Mesendoderm (in vitro differentiated cells): ENCODE measurements around the gene CBFA2T3.
A peak's percentile ranks its signal among the peaks of the same experiment; 100 is the strongest.
"Not testable (repeated sequence)": the region's sequence is repeated elsewhere in the genome, so short reads cannot be mapped to it uniquely, and the experiment has no call there.

ENCODE experiments used
- DNase-seq: peaks from one replicate; pipeline ENCODE4 v3.0.0; 2013
- H2AK5ac ChIP-seq: 2 replicates; pipeline ENCODE4 v1.6.1; 2013; ENCODE audit warnings: low read length, inconsistent platforms
- H2BK120ac ChIP-seq: 2 replicates; pipeline ENCODE4 v1.6.1; 2013; ENCODE audit warnings: low read depth, mild to moderate bottlenecking, low read length, moderate library complexity, mixed read lengths
- H2BK15ac ChIP-seq: replicated peaks from 2 replicates; pipeline ENCODE4 v1.6.1; 2013; ENCODE audit warnings: low read depth, mild to moderate bottlenecking, moderate library complexity
- H2BK5ac ChIP-seq: 2 replicates; pipeline ENCODE4 v1.6.1; 2013; ENCODE audit warnings: low read length, inconsistent platforms
- H3K18ac ChIP-seq: 2 replicates; pipeline ENCODE4 v1.6.1; 2013; ENCODE audit warnings: mild to moderate bottlenecking, low read length, mixed read lengths
- H3K23ac ChIP-seq: one replicate; pipeline ENCODE4 v1.6.1; 2013; ENCODE audit warnings: low read length
- H3K27ac ChIP-seq: 2 replicates; pipeline ENCODE4 v1.5.1; 2013; ENCODE audit warnings: low read depth, mild to moderate bottlenecking, inconsistent platforms, low read length, moderate library complexity
- H3K27me3 ChIP-seq: 2 replicates; pipeline ENCODE4 v1.6.1; 2013; ENCODE audit warnings: low read length, control low read depth, mild to moderate bottlenecking, inconsistent platforms; ENCODE audit not compliant: insufficient read depth, poor library complexity
- H3K36me3 ChIP-seq: 2 replicates; pipeline ENCODE4 v1.6.1; 2013; ENCODE audit warnings: low read length, inconsistent platforms; ENCODE audit not compliant: control insufficient read depth, insufficient read depth
- H3K4ac ChIP-seq: one replicate; pipeline ENCODE4 v1.6.1; 2013; ENCODE audit warnings: low read depth, mild to moderate bottlenecking, low read length, moderate library complexity
- H3K4me1 ChIP-seq: 2 replicates; pipeline ENCODE4 v1.6.1; 2013; ENCODE audit warnings: low read depth, low read length, inconsistent platforms; ENCODE audit not compliant: control insufficient read depth
- H3K4me2 ChIP-seq: 2 replicates; pipeline ENCODE4 v1.6.1; 2013; ENCODE audit warnings: low read length
- H3K4me3 ChIP-seq: 2 replicates; pipeline ENCODE4 v1.5.1; 2013; ENCODE audit warnings: mild to moderate bottlenecking, low read length
- H3K56ac ChIP-seq: one replicate; pipeline ENCODE4 v1.6.1; 2013; ENCODE audit warnings: low read length
- H3K79me1 ChIP-seq: 2 replicates; pipeline ENCODE4 v1.6.1; 2013; ENCODE audit warnings: low read length, inconsistent platforms
- H3K79me2 ChIP-seq: 2 replicates; pipeline ENCODE4 v1.6.1; 2013; ENCODE audit warnings: mild to moderate bottlenecking, low read length; ENCODE audit not compliant: control insufficient read depth, insufficient read depth
- H3K9ac ChIP-seq: 2 replicates; pipeline ENCODE4 v1.6.1; 2013; ENCODE audit warnings: low read length, inconsistent platforms
- H4K5ac ChIP-seq: one replicate; pipeline ENCODE4 v1.6.1; 2013; ENCODE audit warnings: low read length
- H4K8ac ChIP-seq: one replicate; pipeline ENCODE4 v1.6.1; 2013; ENCODE audit warnings: low read depth, mild to moderate bottlenecking, control low read depth, low read length, moderate library complexity
- WGBS: extraction: QIAGEN DNeasy Blood & Tissue Kit; methylation state at CpG from one replicate; pipeline ENCODE4 v1.1.7; 2013; ENCODE audit warnings: low lambda C conversion rate, missing lambda C conversion rate; ENCODE audit not compliant: insufficient coverage; ENCODE audit errors: extremely low coverage; 5-methylcytosine and 5-hydroxymethylcytosine counted together

The CBFA2T3 gene

DNA sequence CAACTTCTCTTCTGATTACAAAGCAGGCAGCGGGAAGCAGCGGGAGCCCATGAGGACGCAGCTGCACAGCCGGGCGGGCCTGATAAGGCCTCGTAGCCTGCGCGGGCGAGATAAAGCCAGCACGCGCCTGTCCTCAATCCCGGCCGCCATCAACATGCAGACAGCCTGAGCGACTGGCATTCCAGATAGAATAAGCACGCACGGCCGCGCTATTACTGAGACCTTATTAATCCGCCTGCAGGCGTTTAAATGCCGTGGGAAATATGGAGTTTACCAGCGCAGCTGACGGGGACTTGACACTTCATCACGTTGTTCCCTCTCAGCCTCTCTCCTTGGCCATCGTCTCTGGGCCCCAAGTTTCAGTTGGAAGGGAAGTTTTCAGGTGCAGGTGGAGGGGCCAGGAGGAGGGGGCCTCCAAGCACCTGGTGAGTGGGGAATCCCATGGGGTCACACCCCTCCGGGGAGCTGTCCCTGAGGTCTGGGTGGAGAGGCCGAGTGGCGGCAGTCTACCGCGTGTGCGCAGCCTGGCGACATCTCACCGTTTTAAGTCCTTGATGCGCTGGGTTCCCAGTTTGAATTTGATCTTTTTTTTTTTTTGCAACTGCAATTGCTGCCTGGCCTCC lies 27.3 kb upstream of the CBFA2T3 start:
- H3K4me1 ChIP-seq, result no peaks in the 10 kb centered on the region
- no peak overlapping the region for H3K4ac ChIP-seq
- H2AK5ac ChIP-seq, result no peak overlapping the region
- no peak overlapping the region for H2BK5ac ChIP-seq
- H3K27ac ChIP-seq, result no peak overlapping the region
- H2BK120ac ChIP-seq, result no peak overlapping the region
- no peak overlapping the region for H3K56ac ChIP-seq
- no peak overlapping the region for H3K4me2 ChIP-seq
- H3K4me3 ChIP-seq, result no peak overlapping the region
- H3K36me3 ChIP-seq, result no peaks in the 10 kb centered on the region
- no peak overlapping the region for H4K5ac ChIP-seq
- H3K27me3 ChIP-seq, result no peaks in the 10 kb centered on the region
- no peak overlapping the region for H3K18ac ChIP-seq
- no peaks in the 10 kb centered on the region for H3K79me2 ChIP-seq
- H3K79me1 ChIP-seq, result no peaks in the 10 kb centered on the region
- no peak for DNase-seq
- H4K8ac ChIP-seq, result no peak overlapping the region
- no peak overlapping the region for H3K23ac ChIP-seq
- no peak overlapping the region for H3K9ac ChIP-seq
- no CpG with 5 or more reads among the region's 34 CpGs for WGBS
- no peak overlapping the region for H2BK15ac ChIP-seq

DNA sequence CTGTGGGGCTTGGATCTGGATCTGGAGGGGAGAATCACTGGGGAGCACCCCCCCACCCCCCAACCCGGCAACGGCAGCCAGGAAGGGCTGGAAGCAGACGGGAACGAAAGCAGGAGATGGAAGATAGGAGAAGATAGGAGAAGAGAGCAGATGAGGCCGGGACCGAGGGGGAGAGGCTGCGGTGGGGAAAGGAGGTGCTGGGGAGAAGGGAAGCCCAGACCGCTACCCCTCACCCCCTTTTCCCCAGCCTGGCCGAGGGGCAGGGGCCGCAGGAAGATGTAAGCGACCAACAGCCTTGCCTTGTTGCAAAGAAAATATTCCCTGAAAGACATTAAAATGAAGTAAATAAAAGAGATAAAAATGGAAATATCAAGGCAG lies 26.8 kb upstream of the CBFA2T3 start:
- no peak overlapping the region for H4K5ac ChIP-seq
- no peak overlapping the region for H4K8ac ChIP-seq
- H3K36me3 ChIP-seq, result no peaks in the 10 kb centered on the region
- H2AK5ac ChIP-seq, result no peak overlapping the region
- H3K4ac ChIP-seq, result no peak overlapping the region
- no peak overlapping the region for H3K18ac ChIP-seq
- no peaks in the 10 kb centered on the region for H3K79me2 ChIP-seq
- no peak overlapping the region for H3K4me2 ChIP-seq
- H3K79me1 ChIP-seq, result no peaks in the 10 kb centered on the region
- H3K4me3 ChIP-seq, result no peak overlapping the region
- H3K23ac ChIP-seq, result no peak overlapping the region
- no peak overlapping the region for H2BK120ac ChIP-seq
- no peak overlapping the region for H3K9ac ChIP-seq
- no peak for DNase-seq
- no peaks in the 10 kb centered on the region for H3K4me1 ChIP-seq
- no peaks in the 10 kb centered on the region for H3K27me3 ChIP-seq
- no peak overlapping the region for H2BK5ac ChIP-seq
- H3K27ac ChIP-seq, result no peak overlapping the region
- WGBS, result no CpG with 5 or more reads among the region's 11 CpGs
- no peak overlapping the region for H3K56ac ChIP-seq
- no peak overlapping the region for H2BK15ac ChIP-seq

DNA sequence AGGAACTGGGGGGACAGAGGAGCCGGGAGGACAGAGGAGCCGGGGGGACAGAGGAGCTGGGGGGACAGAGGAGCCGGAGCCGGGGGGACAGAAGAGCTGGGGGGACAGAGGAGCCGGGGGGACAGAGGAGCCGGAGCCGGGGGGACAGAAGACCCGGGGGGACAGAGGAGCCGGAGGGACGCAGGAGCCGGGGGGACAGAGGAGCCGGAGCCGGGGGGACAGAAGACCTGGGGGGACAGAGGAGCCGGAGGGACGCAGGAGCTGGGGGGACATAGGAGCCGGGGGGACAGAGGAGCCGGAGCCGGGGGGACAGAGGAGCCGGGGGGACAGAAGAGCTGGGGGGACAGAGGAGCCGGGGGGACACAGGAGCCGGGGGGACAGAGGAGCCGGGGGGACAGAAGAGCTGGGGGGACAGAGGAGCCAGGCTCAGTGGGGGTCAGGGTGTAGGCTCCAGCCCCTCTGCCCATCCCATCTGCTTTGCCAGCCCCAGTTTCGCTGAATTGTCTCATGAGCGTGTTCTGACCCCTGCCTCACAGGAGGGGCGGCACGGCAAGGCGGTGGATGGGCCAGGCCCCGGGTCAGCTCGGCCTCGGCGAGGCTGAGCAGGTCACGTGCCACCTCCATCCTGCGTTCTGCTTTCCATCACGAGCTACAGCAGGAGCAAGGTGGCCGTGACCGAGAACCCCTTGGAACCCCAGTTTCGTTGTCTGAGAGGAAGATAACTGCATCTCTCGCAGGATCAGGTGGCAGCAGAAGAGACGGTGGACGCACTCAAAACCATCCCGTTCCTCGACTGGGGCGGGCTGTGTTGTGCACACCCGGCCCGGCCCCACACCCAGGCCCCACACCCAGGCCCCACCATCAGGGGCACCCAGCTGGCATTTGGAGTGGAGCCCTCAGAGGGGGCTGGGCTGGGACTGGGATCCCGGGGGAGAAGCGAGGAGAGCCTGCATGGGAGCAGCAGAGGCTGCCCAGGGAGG lies 26.1 kb upstream of the CBFA2T3 start:
- no peak overlapping the region for H3K4me3 ChIP-seq
- no peaks in the 10 kb centered on the region for H3K79me1 ChIP-seq
- no peak overlapping the region for H4K5ac ChIP-seq
- H3K18ac ChIP-seq, result no peak overlapping the region
- WGBS, result no CpG with 5 or more reads among the region's 47 CpGs
- H2AK5ac ChIP-seq, result no peak overlapping the region
- H2BK5ac ChIP-seq, result no peak overlapping the region
- H3K4me2 ChIP-seq, result no peak overlapping the region
- H3K4ac ChIP-seq, result no peak overlapping the region
- no peak overlapping the region for H4K8ac ChIP-seq
- H2BK120ac ChIP-seq, result no peak overlapping the region
- no peak overlapping the region for H3K27ac ChIP-seq
- H3K9ac ChIP-seq, result no peak overlapping the region
- no peak for DNase-seq
- no peaks in the 10 kb centered on the region for H3K79me2 ChIP-seq
- H3K4me1 ChIP-seq, result no peaks in the 10 kb centered on the region
- no peak overlapping the region for H2BK15ac ChIP-seq
- no peak overlapping the region for H3K56ac ChIP-seq
- no peaks in the 10 kb centered on the region for H3K27me3 ChIP-seq
- H3K36me3 ChIP-seq, result no peaks in the 10 kb centered on the region
- H3K23ac ChIP-seq, result no peak overlapping the region

DNA sequence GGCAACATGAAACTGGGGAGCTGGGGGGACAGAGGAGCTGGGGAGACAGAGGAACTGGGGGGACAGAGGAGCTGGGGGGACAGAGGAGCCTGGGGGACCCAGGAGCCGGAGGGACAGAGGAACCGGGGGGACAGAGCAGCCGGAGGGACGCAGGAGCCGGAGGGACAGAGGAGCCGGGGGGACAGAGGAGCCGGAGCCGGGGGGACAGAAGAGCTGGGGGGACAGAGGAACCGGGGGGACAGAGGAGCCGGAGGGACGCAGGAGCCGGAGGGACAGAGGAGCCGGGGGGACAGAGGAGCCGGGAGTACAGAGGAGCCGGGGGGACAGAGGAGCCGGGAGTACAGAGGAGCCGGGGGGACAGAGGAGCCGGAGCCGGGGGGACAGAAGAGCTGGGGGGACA lies 25.1 kb upstream of the CBFA2T3 start:
- not testable (repeated sequence) for H3K79me1 ChIP-seq, H3K4me2 ChIP-seq, H3K4me3 ChIP-seq, H3K23ac ChIP-seq, H3K27ac ChIP-seq, H3K56ac ChIP-seq, H2BK5ac ChIP-seq, H3K79me2 ChIP-seq, H4K8ac ChIP-seq, H3K18ac ChIP-seq, H3K27me3 ChIP-seq, H2BK15ac ChIP-seq, H2AK5ac ChIP-seq, H2BK120ac ChIP-seq, H3K36me3 ChIP-seq, DNase-seq, H3K9ac ChIP-seq, H3K4me1 ChIP-seq, H3K4ac ChIP-seq, H4K5ac ChIP-seq
- no CpG with 5 or more reads among the region's 19 CpGs for WGBS

DNA sequence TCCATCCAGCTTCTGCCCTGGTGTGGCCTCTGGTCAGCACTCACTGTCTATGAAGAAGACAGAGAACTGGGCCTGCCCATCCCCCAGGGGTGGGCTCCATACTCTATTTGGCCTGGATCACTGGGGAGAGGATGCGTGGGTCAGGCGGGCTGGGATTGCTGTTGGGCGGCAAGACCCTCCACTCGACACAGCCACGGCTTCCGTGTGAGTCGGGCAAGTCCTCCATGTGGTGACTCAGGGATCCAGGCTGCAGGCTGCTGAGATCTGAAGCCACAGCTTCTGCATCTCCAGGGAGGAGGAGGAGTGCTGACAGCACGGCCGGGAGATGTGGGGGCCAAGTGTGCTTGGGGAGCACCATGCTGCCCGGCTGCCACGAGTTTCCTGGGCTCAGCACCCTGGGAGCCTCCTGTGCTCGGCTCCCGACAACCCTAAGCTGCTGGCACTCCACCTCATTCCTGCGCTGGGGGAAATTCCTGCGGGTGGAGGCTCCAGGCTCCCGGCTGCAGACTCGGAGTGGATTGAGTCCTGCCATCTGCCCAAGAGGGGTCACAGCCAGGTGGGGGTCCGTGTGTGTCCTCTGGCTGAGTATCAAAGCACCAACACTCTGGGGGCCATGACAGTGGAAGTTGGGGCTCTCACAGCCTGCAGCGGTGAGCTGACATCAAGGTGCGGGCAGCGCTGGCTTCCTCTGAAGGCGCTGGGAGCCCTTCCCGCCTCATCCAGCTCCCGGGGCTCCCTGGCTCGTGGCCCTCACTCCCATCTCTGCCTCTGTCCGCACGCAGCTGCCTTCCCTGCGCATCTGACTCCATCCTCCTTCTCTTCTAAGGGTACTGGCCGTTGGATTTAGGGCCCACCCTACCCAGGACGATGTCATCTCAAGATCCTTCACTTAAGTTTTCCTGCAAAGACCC lies 24.4 kb upstream of the CBFA2T3 start:
- Histone ChIP-seq H3K56ac (no peak overlapping the region), H3K27me3 (no peaks in the 10 kb centered on the region), H3K23ac (no peak overlapping the region), H3K36me3 (no peaks in the 10 kb centered on the region), H3K4me2 (no peak overlapping the region), H2BK15ac (no peak overlapping the region), H3K27ac (no peak overlapping the region), H3K79me1 (no peaks in the 10 kb centered on the region), H4K8ac (no peak overlapping the region), H2BK120ac (no peak overlapping the region), H3K9ac (no peak overlapping the region), H2AK5ac (no peak overlapping the region), H3K79me2 (no peaks in the 10 kb centered on the region), H4K5ac (no peak overlapping the region), H2BK5ac (no peak overlapping the region), H3K18ac (no peak overlapping the region), H3K4ac (no peak overlapping the region), H3K4me3 (no peak overlapping the region), H3K4me1 (no peaks in the 10 kb centered on the region)
- WGBS, result no CpG with 5 or more reads among the region's 30 CpGs
- peak; percentile 78 for DNase-seq
